PC-3 (cell line): ENCODE measurements around the gene ADCY2. TPM values are rescaled to one million over a fixed set of nuclear protein-coding genes. Genes with fewer than 3 reads are reported as not detected.

ENCODE experiments used
- ATAC-seq: fragments of 200-7000 bp; cut with Tn5 transposase; 2 replicates; pipeline ENCODE4 v1.9.1; 2020; ENCODE audit warnings: mild to moderate bottlenecking, moderate library complexity
- BruUV-seq: library from RNA; stranded (reverse); fragments of 400-500 nt; replicated peaks from 2 replicates; lab custom pipeline; 2021; lab: Mats Ljungman, UMichigan
- CTCF ChIA-PET: fragments of 300-600 bp; sonication (Branson Sonifier 250); formaldehyde crosslinking; loops from one replicate; lab custom pipeline; 2022; ENCODE audit warnings: antibody characterized with exemption; lab: Charles Lee
- POLR2A ChIA-PET: fragments of 300-600 bp; sonication (Branson Sonifier 250); formaldehyde crosslinking; loops from one replicate; lab custom pipeline; 2022; ENCODE audit warnings: antibody characterized with exemption; ENCODE audit not compliant: unreplicated experiment; lab: Charles Lee
- DNase-seq: peaks from one replicate; pipeline ENCODE4 v3.0.0-alpha.2; 2015
- H2AFZ ChIP-seq: fragments of 300-600 bp; sonication (generic); 2 replicates; pipeline ENCODE4 v1.6.0; 2016; ENCODE audit warnings: antibody characterized with exemption, low read length
- H3F3A ChIP-seq: fragments of 300-600 bp; sonication (generic); one replicate; pipeline ENCODE4 v1.6.0; 2017; ENCODE audit warnings: antibody characterized with exemption, low read length, control low read depth, mild to moderate bottlenecking; ENCODE audit not compliant: unreplicated experiment
- H3K27ac ChIP-seq: fragments of 300-600 bp; sonication (generic); 2 replicates; pipeline ENCODE4 v1.5.1; 2016; ENCODE audit warnings: mild to moderate bottlenecking, low read length
- H3K27me3 ChIP-seq: fragments of 300-600 bp; sonication (generic); 2 replicates; pipeline ENCODE4 v1.6.1; 2016; ENCODE audit warnings: low read length, mixed read lengths
- H3K36me3 ChIP-seq: fragments of 300-600 bp; sonication (generic); 2 replicates; pipeline ENCODE4 v1.6.1; 2016; ENCODE audit warnings: low read depth, mixed run types, low read length, mixed read lengths
- H3K4me1 ChIP-seq: fragments of 300-600 bp; sonication (generic); 2 replicates; pipeline ENCODE4 v1.5.1; 2016; ENCODE audit warnings: low read length; ENCODE audit not compliant: insufficient read depth
- H3K4me2 ChIP-seq: fragments of 300-600 bp; sonication (generic); 2 replicates; pipeline ENCODE4 v1.6.0; 2016; ENCODE audit warnings: low read length
- H3K4me3 ChIP-seq: fragments of 300-600 bp; sonication (generic); 2 replicates; pipeline ENCODE4 v1.5.1; 2016; ENCODE audit warnings: mild to moderate bottlenecking, low read length, mixed read lengths
- H3K79me2 ChIP-seq: fragments of 300-600 bp; sonication (generic); 2 replicates; pipeline ENCODE4 v1.6.1; 2017; ENCODE audit warnings: low read length, mixed read lengths
- H3K9ac ChIP-seq: fragments of 300-600 bp; sonication (generic); 2 replicates; pipeline ENCODE4 v1.6.0; 2016; ENCODE audit warnings: mild to moderate bottlenecking, low read length
- H3K9me2 ChIP-seq: fragments of 300-600 bp; sonication (generic); replicated peaks from 2 replicates; pipeline ENCODE4 v1.6.1; 2016; ENCODE audit warnings: mixed run types, low read length, mixed read lengths
- H3K9me3 ChIP-seq: fragments of 300-600 bp; sonication (generic); 2 replicates; pipeline ENCODE4 v1.6.1; 2016; ENCODE audit warnings: low read length, mixed read lengths
- H4K20me1 ChIP-seq: fragments of 300-600 bp; sonication (generic); 2 replicates; pipeline ENCODE4 v1.6.1; 2016; ENCODE audit warnings: low read length, mixed read lengths
- CTCF ChIP-seq: fragments of 300-600 bp; sonication (generic); conservative IDR thresholded peaks from 2 replicates; pipeline ENCODE4 v1.5.1; 2017; ENCODE audit warnings: antibody characterized with exemption, low read depth, mild to moderate bottlenecking, low read length
- EZH2 ChIP-seq: fragments of 300-600 bp; sonication (generic); IDR thresholded peaks from one replicate; pipeline ENCODE4 v1.6.1; 2017; ENCODE audit warnings: antibody characterized with exemption, mild to moderate bottlenecking, low read length; ENCODE audit not compliant: unreplicated experiment
- EZH2phosphoT487 ChIP-seq: fragments of 300-600 bp; sonication (generic); IDR thresholded peaks from 2 replicates; pipeline ENCODE4 v1.6.1; 2018; ENCODE audit warnings: mild to moderate bottlenecking, antibody characterized with exemption, low read length, borderline replicate concordance
- intact Hi-C: fragments of 100-400 bp; cut with micrococcal nuclease; formaldehyde crosslinking; loops from 2 replicates; pipeline ENCODE4 v1.9.0; 2023
- total RNA-seq: library from RNA; depleted of rRNA; stranded (reverse); fragments of >200 nt; gene quantifications from 2 replicates; pipeline ENCODE4 v1.2.3, GENCODE V29; 2014

The ADCY2 gene
- total RNA-seq, 1 experiment from 2014 or later: not detected

- POLR2A ChIA-PET: no interaction called here
- no peak for TF ChIP-seq CTCF
- TF ChIP-seq EZH2: no peak
- TF ChIP-seq EZH2phosphoT487: no peak
Measured at GRCh38 chr5:7616897-7617296, 221.0 kb downstream of the ADCY2 start.

GRCh38 chr5:7622498-7622897, 226.6 kb downstream of the ADCY2 start:
- Histone ChIP-seq H3K9me2 (no peaks in the 10 kb centered on the region), H3K4me2 (no peak overlapping the region), H3K36me3 (no peaks in the 10 kb centered on the region), H2AFZ (no peak overlapping the region), H3K79me2 (no peaks in the 10 kb centered on the region), H4K20me1 (no peaks in the 10 kb centered on the region), H3K9me3 (no peaks in the 10 kb centered on the region), H3K4me1 (no peaks in the 10 kb centered on the region), H3K27ac (no peak overlapping the region), H3K4me3 (no peak overlapping the region), H3F3A (no peaks in the 10 kb centered on the region), H3K27me3 (no peaks in the 10 kb centered on the region), H3K9ac (no peak overlapping the region)
- TF ChIP-seq EZH2phosphoT487: no peak
- TF ChIP-seq EZH2: no peak
- no peak for TF ChIP-seq CTCF
- DNase-seq (no peak), ATAC-seq (no peak)
- CTCF ChIA-PET: no interaction called here
- BruUV-seq: no TSS peak
- POLR2A ChIA-PET: no interaction called here
- intact Hi-C loops: no loop called here

More at GRCh38 chr5:7616897-7617296, 221.0 kb downstream of the ADCY2 start:
- CTCF ChIA-PET: no interaction called here
- Histone ChIP-seq H3K36me3 (no peaks in the 10 kb centered on the region), H3K4me1 (no peaks in the 10 kb centered on the region), H4K20me1 (no peaks in the 10 kb centered on the region), H3K27ac (no peak overlapping the region), H3K9me3 (no peaks in the 10 kb centered on the region), H3K4me3 (no peak overlapping the region), H3K9me2 (no peaks in the 10 kb centered on the region), H2AFZ (no peak overlapping the region), H3K79me2 (no peaks in the 10 kb centered on the region), H3F3A (no peaks in the 10 kb centered on the region), H3K27me3 (no peaks in the 10 kb centered on the region), H3K9ac (no peak overlapping the region), H3K4me2 (no peak overlapping the region)
- no TSS peak for BruUV-seq
- ATAC-seq (no peak), DNase-seq (no peak)
- intact Hi-C loops: no loop called here

DNA sequence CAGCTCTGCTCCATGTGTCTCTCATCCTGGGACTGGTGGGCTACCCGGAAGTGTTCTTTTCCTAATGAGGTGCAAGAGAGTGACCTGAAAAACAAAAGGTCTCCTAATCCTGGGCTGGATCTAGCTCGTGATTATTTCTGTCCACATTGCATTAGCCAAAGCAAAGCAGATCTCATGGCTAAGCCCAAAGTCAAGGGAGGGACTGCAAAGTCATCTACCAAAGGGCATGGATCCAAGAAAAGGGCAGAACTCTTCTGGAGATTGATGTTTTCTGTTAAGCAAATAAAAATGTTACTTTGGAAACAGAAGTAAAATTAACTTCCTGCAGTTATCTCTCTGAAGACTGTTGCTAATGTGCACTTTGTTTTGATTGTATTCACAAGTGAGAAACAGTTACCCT, 229.8 kb downstream of the ADCY2 start:
- Histone ChIP-seq H3F3A (no peaks in the 10 kb centered on the region), H2AFZ (no peak overlapping the region), H3K27ac (no peak overlapping the region), H3K9ac (no peak overlapping the region), H3K36me3 (no peaks in the 10 kb centered on the region), H3K4me3 (no peak overlapping the region), H3K9me3 (no peaks in the 10 kb centered on the region), H3K9me2 (no peaks in the 10 kb centered on the region), H4K20me1 (no peaks in the 10 kb centered on the region), H3K4me1 (no peaks in the 10 kb centered on the region), H3K27me3 (peaks cover 18% of the 10 kb centered on the region), H3K79me2 (no peaks in the 10 kb centered on the region), H3K4me2 (no peak overlapping the region)
- no peak for ATAC-seq
- ChIA-PET POLR2A (no interaction called here), CTCF (no interaction called here)
- DNase-seq: no peak
- no TSS peak for BruUV-seq
- intact Hi-C loops: no loop called here
- TF ChIP-seq EZH2phosphoT487: no peak
- TF ChIP-seq EZH2: no peak
- no peak for TF ChIP-seq CTCF
